DMS153 treated with DMSO at 0.1 percent for 48 hours (cell line): ENCODE data around the gene SEMA3D.

ENCODE experiments used
- DNase-seq: peaks from one replicate; lab custom pipeline; 2025; ENCODE audit not compliant: unreplicated experiment; lab: John Stamatoyannopoulos, UW

SEMA3D gene

GRCh38 chr7:85186521-85187241 lies at the start of gene SEMA3D:
SEMA3D (minus strand) TSS chr7:85187056; CDS start chr7:85121891, 65,165 bp downstream.
- DNase-seq = no peak

- DNase-seq = no peak
Observed at GRCh38 chr7:85234730-85235129, 47.9 kb upstream of the SEMA3D start.

GRCh38 chr7:85232068-85232467 lies 45.2 kb upstream of the SEMA3D start:
- no peak for DNase-seq

GRCh38 chr7:85230623-85231022 lies 43.8 kb upstream of the SEMA3D start:
- DNase-seq = no peak

- DNase-seq = no peak
Observed at GRCh38 chr7:85229544-85229943, 42.7 kb upstream of the SEMA3D start.

- no peak for DNase-seq
Observed at GRCh38 chr7:85226361-85227085, 39.7 kb upstream of the SEMA3D start.

GRCh38 chr7:85224171-85224570 lies 37.3 kb upstream of the SEMA3D start:
- no peak for DNase-seq

- no peak for DNase-seq
Observed at GRCh38 chr7:85222522-85222921, 35.7 kb upstream of the SEMA3D start.

- no peak for DNase-seq
Observed at GRCh38 chr7:85221796-85222195, 34.9 kb upstream of the SEMA3D start.

- no peak for DNase-seq
Observed at GRCh38 chr7:85220651-85221050, 33.8 kb upstream of the SEMA3D start.

GRCh38 chr7:85220023-85220422 lies 33.2 kb upstream of the SEMA3D start:
- DNase-seq = no peak

- no peak for DNase-seq
Observed at GRCh38 chr7:85217085-85217484, 30.2 kb upstream of the SEMA3D start.

GRCh38 chr7:85215098-85215497 lies 28.2 kb upstream of the SEMA3D start:
- no peak for DNase-seq

- DNase-seq = no peak
Observed at GRCh38 chr7:85213500-85213899, 26.6 kb upstream of the SEMA3D start.

- no peak for DNase-seq
Observed at GRCh38 chr7:85205754-85206153, 18.9 kb upstream of the SEMA3D start.

- DNase-seq = no peak
Observed at GRCh38 chr7:85204496-85204895, 17.6 kb upstream of the SEMA3D start.

GRCh38 chr7:85204061-85204460 lies 17.2 kb upstream of the SEMA3D start:
- DNase-seq = no peak

GRCh38 chr7:85201209-85201608 lies 14.4 kb upstream of the SEMA3D start:
- no peak for DNase-seq

- DNase-seq = no peak
Observed at GRCh38 chr7:85196696-85197095, 9.8 kb upstream of the SEMA3D start.

- DNase-seq = no peak
Observed at GRCh38 chr7:85191383-85191782, 4.5 kb upstream of the SEMA3D start.

GRCh38 chr7:85186083-85186520 lies 754 bp downstream of the SEMA3D start:
- no peak for DNase-seq

- no peak for DNase-seq
Observed at GRCh38 chr7:85185424-85186082, 1.3 kb downstream of the SEMA3D start.
